Adrenal gland (tissue), 12 donors: ENCODE results near the gene YWHAH. TPM values are rescaled to one million over a fixed set of nuclear protein-coding genes. Genes with fewer than 3 reads are reported as not detected.
A peak's percentile ranks its signal among the peaks of the same experiment; 100 is the strongest.

Source experiments
- DNase-seq, 7 donors: peaks; one replicate each; pipeline ENCODE4 v3.0.0-alpha.2; 2019 to 2020
- H3K27ac ChIP-seq, 5 donors: fragments of 200-600 bp; sonication (generic) in 4 of 5; 1 replicate in 3 of 5; 2 replicates in 2 of 5; pipeline versions ENCODE4 v1.5.1 to v1.8.0; 2016 to 2020; ENCODE audit warnings: mild to moderate bottlenecking in 1 of 5
- H3K27me3 ChIP-seq: fragments of 200-600 bp; 2 replicates; pipeline ENCODE4 v1.8.0; 2021
- H3K36me3 ChIP-seq, 2 donors: fragments of 200-600 bp; replicated peaks in 1 of 2; 1 replicate in 1 of 2; 2 replicates in 1 of 2; pipeline versions ENCODE4 v1.5.1 to v1.8.0; 2018 to 2022
- H3K4me1 ChIP-seq, 2 donors: fragments of 200-600 bp; replicated peaks in 1 of 2; 1 replicate in 1 of 2; 2 replicates in 1 of 2; pipeline versions ENCODE4 v1.5.1 to v1.8.0; 2018 to 2021
- H3K4me3 ChIP-seq, 4 donors: fragments of 200-600 bp; sonication (generic) in 3 of 4; one replicate each; pipeline ENCODE4 v1.5.1; 2016 to 2018
- H3K9me3 ChIP-seq, 3 donors: fragments of 200-600 bp; sonication (generic) in 1 of 3; replicated peaks in 1 of 3; 1 replicate in 2 of 3; 2 replicates in 1 of 3; pipeline versions ENCODE4 v1.5.1 to v1.8.0; 2016 to 2021
- CTCF ChIP-seq, 6 experiments: fragments of 450-650 bp in 4 of 6; fragments of 200-600 bp in 2 of 6; sonication (generic) in 1 of 6; IDR thresholded peaks; 1 replicate in 5 of 6; 2 replicates in 1 of 6; pipeline versions ENCODE4 v1.5.1 to v1.8.0; 2016 to 2021; ENCODE audit warnings: antibody characterized with exemption in 6 of 6, mild to moderate bottlenecking in 2 of 6, moderate library complexity in 1 of 6
- POLR2A ChIP-seq, 2 donors: fragments of 450-650 bp; IDR thresholded peaks; one replicate each; pipeline ENCODE4 v1.6.1; 2017; ENCODE audit warnings: antibody characterized with exemption in 2 of 2, mild to moderate bottlenecking in 2 of 2, moderate library complexity in 1 of 2
- WGBS, 4 donors: extraction: QIAGEN DNeasy Blood & Tissue Kit in 2 of 4; methylation state at CpG; one replicate each; pipeline versions ENCODE4 v1.1.5 to v1.1.7; 2013 to 2017; 5-methylcytosine and 5-hydroxymethylcytosine counted together
- intact Hi-C, 2 donors: fragments of 100-400 bp; cut with DNase I; formaldehyde crosslinking; loops; one replicate each; pipeline versions ENCODE4 v1.14.1 to v1.15.0; 2022 to 2023
- polyA plus RNA-seq, 3 donors: library from polyadenylated mRNA; stranded (reverse); fragments of 200-250 nt in 2 of 3; fragments of 350-450 nt in 1 of 3; fragmentation: Illumina TruSeq in 1 of 3; extraction: RNeasy Lipid Tissue Mini Kit (QIAGEN cat#74804) in 1 of 3; gene quantifications; one replicate each; pipeline ENCODE4 v1.2.3, GENCODE V29; 2013 to 2014
- total RNA-seq, 9 donors: library from RNA; depleted of rRNA in 4 of 9; stranded (reverse); fragments of >200 nt in 4 of 9; fragments of 120-200 nt in 1 of 9; fragmentation: NEBNext Ultra II Directional in 1 of 9; extraction: Animal tissue kit (Norgen Biotek cat#: 25700) in 1 of 9; gene quantifications; one replicate each; pipeline versions ENCODE4 v1.1.0 to v1.2.4, GENCODE V29; 2013 to 2023
- donor health status: healthy with polysubstance abuse.
- donor health status: Bipolar disorder and iron deficiency.
- donor health status: DM: yes; HTN: yes; CAD: no.
- donor health status: DM: no; HTN: no; CAD: no.
- donor health status: DM: no; HTN: no; CAD: no.
- donor health status: DM: yes; HTN: yes; CAD: no.

The YWHAH gene
- total and polyA plus RNA-seq, 12 donors = 50.6 to 128 (median 73.7) TPM

DNA sequence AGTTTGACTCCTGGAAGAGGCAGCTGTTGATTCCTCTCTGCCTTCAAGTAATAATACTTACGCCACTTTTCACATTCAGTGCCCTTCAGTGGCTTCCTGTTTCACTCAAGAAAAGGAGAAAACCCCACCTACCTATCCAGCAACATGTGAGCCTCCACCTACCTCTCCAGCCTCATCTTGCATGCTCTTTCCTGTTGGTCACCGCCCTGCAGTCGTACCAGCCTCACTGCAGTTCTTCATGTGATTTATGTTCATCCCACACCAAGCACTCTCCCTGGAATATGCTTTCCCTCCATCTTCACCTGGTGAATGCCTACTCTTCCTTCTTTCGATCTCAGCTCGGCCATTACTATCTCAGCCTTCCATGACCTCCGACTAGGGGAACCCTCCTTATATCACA lies 21.8 kb upstream of the YWHAH start:
- Histone ChIP-seq H3K4me1 (peaks cover 0 to 16% of the 10 kb centered on the region in 2 donors), H3K9me3 (no peaks in the 10 kb centered on the region), H3K27ac (peak overlapping the region in 2 of 5 donors; percentile 47 to 49), H3K36me3 (no peaks in the 10 kb centered on the region), H3K27me3 (no peaks in the 10 kb centered on the region), H3K4me3 (no peak overlapping the region)
- TF ChIP-seq POLR2A (IDR thresholded peaks at IDR 0.05) = no peak
- no peak for TF ChIP-seq CTCF (IDR thresholded peaks at IDR 0.05)
- WGBS, 4 donors = 73 to 80% (median 77%) methylated on average over 6 of the region's 6 CpGs
- intact Hi-C loops = no loop called here
- DNase-seq = no peak

GRCh38 chr22:31923136-31923535 lies 21.2 kb upstream of the YWHAH start:
- no peaks in the 10 kb centered on the region for H3K36me3 ChIP-seq

GRCh38 chr22:31923747-31924146 lies 20.6 kb upstream of the YWHAH start:
- H3K9me3 ChIP-seq = no peaks in the 10 kb centered on the region
- WGBS, 4 donors = 52 to 80% (median 69%) methylated on average over 2 of the region's 2 CpGs
- intact Hi-C loops = no loop called here
- peaks cover 0 to 12% of the 10 kb centered on the region in 2 donors for H3K4me1 ChIP-seq
- TF ChIP-seq CTCF (IDR thresholded peaks at IDR 0.05) = no peak
- TF ChIP-seq POLR2A (IDR thresholded peaks at IDR 0.05) = no peak
- DNase-seq = no peak
- H3K36me3 ChIP-seq = no peaks in the 10 kb centered on the region
- H3K27ac ChIP-seq = peak overlapping the region in 2 of 5 donors; percentile 30 to 49
- no peak overlapping the region for H3K4me3 ChIP-seq
- no peaks in the 10 kb centered on the region for H3K27me3 ChIP-seq

More at GRCh38 chr22:31923136-31923535, 21.2 kb upstream of the YWHAH start:
- peak; percentile 50 to 80 (median 66) for DNase-seq
- intact Hi-C loops = no loop called here
- no peaks in the 10 kb centered on the region for H3K9me3 ChIP-seq
- TF ChIP-seq POLR2A (IDR thresholded peaks at IDR 0.05) = no peak
- no peak for TF ChIP-seq CTCF (IDR thresholded peaks at IDR 0.05)
- peak overlapping the region in 2 of 5 donors; percentile 47 to 49 for H3K27ac ChIP-seq
- no peak overlapping the region for H3K4me3 ChIP-seq
- WGBS, 4 donors = 3 to 14% (median 8%) methylated on average over 5 of the region's 5 CpGs
- H3K4me1 ChIP-seq = peaks cover 0 to 16% of the 10 kb centered on the region in 2 donors
- no peaks in the 10 kb centered on the region for H3K27me3 ChIP-seq

DNA sequence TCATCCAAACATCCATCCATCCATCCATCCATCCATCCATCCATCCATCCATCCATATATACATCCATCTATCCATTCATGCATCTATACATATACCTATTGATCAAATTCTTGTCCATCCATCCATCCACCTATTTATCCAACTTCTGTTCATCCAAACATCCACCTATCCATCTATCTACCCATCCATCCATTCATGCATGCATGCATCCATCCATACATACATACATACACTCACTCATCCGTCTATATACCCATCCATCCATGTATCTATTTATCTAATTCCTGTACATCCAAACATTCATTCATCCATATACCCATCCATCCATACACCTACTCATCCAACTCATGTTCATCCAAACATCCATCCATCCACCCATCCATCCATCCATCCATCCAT lies 19.3 kb upstream of the YWHAH start:
- Histone ChIP-seq H3K27me3 (no peaks in the 10 kb centered on the region), H3K27ac (no peak overlapping the region), H3K9me3 (no peaks in the 10 kb centered on the region), H3K4me1 (peaks cover 0 to 10% of the 10 kb centered on the region in 2 donors), H3K36me3 (no peaks in the 10 kb centered on the region), H3K4me3 (no peak overlapping the region)
- TF ChIP-seq POLR2A (IDR thresholded peaks at IDR 0.05) (no peak), CTCF (IDR thresholded peaks at IDR 0.05) (no peak)
- 89 to 98% (median 93%) methylated on average over 1 of the region's 1 CpG for WGBS, 4 donors
- no peak for DNase-seq
- intact Hi-C loops = no loop called here
